IMR-90 (cell line): ENCODE results near the gene FAAP20. TPM values are rescaled to one million over a fixed set of nuclear protein-coding genes. Genes with fewer than 3 reads are reported as not detected.

Source experiments
- ATAC-seq: fragments of 200-7000 bp; cut with Tn5 transposase; 2 replicates; pipeline ENCODE4 v1.9.1; 2020; ENCODE audit warnings: low read depth, mild to moderate bottlenecking, moderate library complexity
- BruUV-seq: library from RNA; stranded (reverse); fragments of 400-500 nt; replicated peaks from 2 replicates; lab custom pipeline; 2021; lab: Mats Ljungman, UMichigan
- CTCF ChIA-PET: fragments of 300-600 bp; formaldehyde crosslinking; extraction: SDS; loops from one replicate; lab custom pipeline; 2021; ENCODE audit warnings: antibody characterized with exemption; lab: Yijun Ruan, JAX
- POLR2A ChIA-PET: fragments of 300-600 bp; sonication (Branson Sonifier 250); formaldehyde crosslinking; loops from one replicate; lab custom pipeline; 2022; ENCODE audit warnings: antibody characterized with exemption; ENCODE audit not compliant: unreplicated experiment; lab: Charles Lee
- DNase-seq: peaks from one replicate; pipeline ENCODE4 v3.0.0; 2013
- H2AFZ ChIP-seq: replicated peaks from 2 replicates; pipeline ENCODE3; 2013; ENCODE audit warnings: low read length, mild to moderate bottlenecking; ENCODE audit not compliant: poor library complexity
- H2AK5ac ChIP-seq: 2 replicates; pipeline ENCODE4 v1.6.1; 2013; ENCODE audit warnings: low read depth, low read length, inconsistent platforms
- H2AK9ac ChIP-seq: replicated peaks from 2 replicates; pipeline ENCODE3; 2013; ENCODE audit warnings: mild to moderate bottlenecking, low read depth, low read length, moderate library complexity; ENCODE audit not compliant: poor library complexity
- H2BK120ac ChIP-seq: 2 replicates; pipeline ENCODE4 v1.6.1; 2013; ENCODE audit warnings: low read depth, low read length, inconsistent platforms
- H2BK15ac ChIP-seq: 3 replicates; pipeline ENCODE4 v1.6.1; 2013; ENCODE audit warnings: low read depth, low read length, inconsistent platforms
- H2BK20ac ChIP-seq: 2 replicates; pipeline ENCODE4 v1.6.1; 2013; ENCODE audit warnings: low read depth, mild to moderate bottlenecking, inconsistent platforms, low read length, moderate library complexity
- H2BK5ac ChIP-seq: 2 replicates; pipeline ENCODE4 v1.6.1; 2013; ENCODE audit warnings: mild to moderate bottlenecking, low read depth, low read length, inconsistent platforms; ENCODE audit not compliant: poor library complexity, severe bottlenecking
- H3K14ac ChIP-seq: replicated peaks from 2 replicates; pipeline ENCODE4 v1.6.1; 2013; ENCODE audit warnings: low read depth, low read length, inconsistent platforms
- H3K18ac ChIP-seq: 2 replicates; pipeline ENCODE4 v1.6.1; 2013; ENCODE audit warnings: low read depth, low read length, control low read depth
- H3K23ac ChIP-seq: 2 replicates; pipeline ENCODE4 v1.6.1; 2013; ENCODE audit warnings: low read depth, low read length, inconsistent platforms
- H3K27ac ChIP-seq: 2 replicates; pipeline ENCODE4 v1.5.1; 2013; ENCODE audit warnings: mild to moderate bottlenecking, control low read depth, low read length; ENCODE audit not compliant: insufficient read depth
- H3K27me3 ChIP-seq: 2 replicates; pipeline ENCODE4 v1.6.1; 2013; ENCODE audit warnings: low read length; ENCODE audit not compliant: control insufficient read depth, insufficient read depth
- H3K36me3 ChIP-seq: 2 replicates; pipeline ENCODE4 v1.6.1; 2013; ENCODE audit warnings: low read length, mixed read lengths; ENCODE audit not compliant: control insufficient read depth, insufficient read depth
- H3K4ac ChIP-seq: 2 replicates; pipeline ENCODE4 v1.6.1; 2013; ENCODE audit warnings: low read depth, low read length, inconsistent platforms
- H3K4me1 ChIP-seq: 2 replicates; pipeline ENCODE4 v1.6.1; 2013; ENCODE audit warnings: low read length, mixed read lengths; ENCODE audit not compliant: control insufficient read depth, insufficient read depth
- H3K4me2 ChIP-seq: 2 replicates; pipeline ENCODE4 v1.6.1; 2013; ENCODE audit warnings: low read depth, mild to moderate bottlenecking, control low read depth, low read length, moderate library complexity
- H3K4me3 ChIP-seq: 2 replicates; pipeline ENCODE4 v1.5.1; 2013; ENCODE audit warnings: low read depth, mild to moderate bottlenecking, control low read depth, low read length, moderate library complexity; ENCODE audit not compliant: insufficient read depth
- H3K56ac ChIP-seq: 2 replicates; pipeline ENCODE4 v1.6.1; 2013; ENCODE audit warnings: low read length, inconsistent platforms; ENCODE audit not compliant: insufficient read depth; ENCODE audit errors: extremely low read depth
- H3K79me1 ChIP-seq, 2 experiments: 2 replicates each; pipeline ENCODE4 v1.6.1; 2013; ENCODE audit warnings: low read length in 2 of 2, inconsistent platforms in 1 of 2, low read depth in 1 of 2
- H3K9ac ChIP-seq: 2 replicates; pipeline ENCODE4 v1.6.1; 2013; ENCODE audit warnings: low read depth, low read length, control low read depth
- H3K9me1 ChIP-seq: 2 replicates; pipeline ENCODE4 v1.6.1; 2013; ENCODE audit warnings: low read length, inconsistent platforms; ENCODE audit not compliant: insufficient read depth
- H3K9me3 ChIP-seq: 2 replicates; pipeline ENCODE4 v1.6.1; 2013; ENCODE audit warnings: low read length; ENCODE audit not compliant: control insufficient read depth, insufficient read depth
- H4K20me1 ChIP-seq: 2 replicates; pipeline ENCODE4 v1.6.1; 2013; ENCODE audit warnings: low read length, inconsistent platforms; ENCODE audit not compliant: insufficient read depth
- H4K5ac ChIP-seq: 2 replicates; pipeline ENCODE4 v1.6.1; 2013; ENCODE audit warnings: mild to moderate bottlenecking, low read depth, low read length, control low read depth
- H4K8ac ChIP-seq, 2 experiments: 2 replicates each; pipeline ENCODE4 v1.6.1; 2013; ENCODE audit warnings: low read depth in 2 of 2, low read length in 2 of 2, control low read depth in 1 of 2, inconsistent platforms in 1 of 2
- H4K91ac ChIP-seq: 2 replicates; pipeline ENCODE4 v1.6.1; 2013; ENCODE audit warnings: low read depth, low read length, inconsistent platforms; ENCODE audit not compliant: insufficient read depth
- CEBPB ChIP-seq: IDR thresholded peaks from 2 replicates; pipeline ENCODE4 v1.6.1; 2012; ENCODE audit warnings: low read depth, low read length, improper control_type of control experiment
- CHD1 ChIP-seq: IDR thresholded peaks from 2 replicates; pipeline ENCODE4 v1.6.1; 2012; ENCODE audit warnings: low read depth, low read length, improper control_type of control experiment
- MAZ ChIP-seq: IDR thresholded peaks from 2 replicates; pipeline ENCODE4 v1.6.1; 2012; ENCODE audit warnings: low read depth, mild to moderate bottlenecking, low read length, improper control_type of control experiment, moderate library complexity, borderline replicate concordance
- MXI1 ChIP-seq: IDR thresholded peaks from 2 replicates; pipeline ENCODE4 v1.6.1; 2012; ENCODE audit warnings: low read depth, mild to moderate bottlenecking, low read length, moderate library complexity, borderline replicate concordance
- RCOR1 ChIP-seq: IDR thresholded peaks from 2 replicates; pipeline ENCODE4 v1.6.1; 2012; ENCODE audit warnings: mild to moderate bottlenecking, low read length, improper control_type of control experiment; ENCODE audit not compliant: insufficient replicate concordance
- SMC3 ChIP-seq: fragments of 150-350 bp; IDR thresholded peaks from 2 replicates; pipeline ENCODE4 v1.6.1; 2016; ENCODE audit warnings: low read depth, mild to moderate bottlenecking, antibody characterized with exemption, low read length, moderate library complexity
- WGBS, 2 experiments: methylation state at CpG; one replicate each; pipeline versions ENCODE4 v1.1.5 to v1.1.7; 2013; ENCODE audit warnings: missing lambda C conversion rate in 2 of 2; ENCODE audit not compliant: insufficient read length in 1 of 2; ENCODE audit errors: extremely low coverage in 2 of 2; 5-methylcytosine and 5-hydroxymethylcytosine counted together
- dilution Hi-C: fragments of 300-500 bp; cut with HindIII; formaldehyde crosslinking; loops from one replicate; pipeline ENCODE4 v1.14.3; 2018; ENCODE audit warnings: low sequenced_read_pairs; ENCODE audit not compliant: unreplicated experiment
- in situ Hi-C: fragments of 300-500 bp; cut with MboI; formaldehyde crosslinking; loops from 3 replicates; pipeline ENCODE4 v1.14.3; 2019; ENCODE audit warnings: low sequenced_read_pairs, inconsistent platforms, mixed read lengths
- intact Hi-C: fragments of 100-400 bp; cut with micrococcal nuclease; formaldehyde crosslinking; loops from 2 replicates; pipeline ENCODE4 v1.10.0; 2022
- polyA plus RNA-seq, 3 experiments: library from polyadenylated mRNA; depleted of rRNA; stranded (reverse); fragments of >200 nt; gene quantifications; 2 replicates each; pipeline ENCODE4 v1.2.3, GENCODE V29; 2012; ENCODE audit warnings: low replicate concordance in 1 of 3
- total RNA-seq: library from RNA; depleted of rRNA; stranded (reverse); fragments of >200 nt; gene quantifications from 2 replicates; pipeline ENCODE4 v1.2.3, GENCODE V29; 2012
- TF ChIP-seq, protein P1 (sequence below): conservative IDR thresholded peaks from 2 replicates; pipeline ENCODE4 v1.5.1; 2012; ENCODE audit warnings: mild to moderate bottlenecking, low read depth, low read length, improper control_type of control experiment

The FAAP20 gene
- total and polyA plus RNA-seq, 2 of the 4 experiments (the other 2 are of a cell fraction) = 6.5 to 31.5 TPM

DNA sequence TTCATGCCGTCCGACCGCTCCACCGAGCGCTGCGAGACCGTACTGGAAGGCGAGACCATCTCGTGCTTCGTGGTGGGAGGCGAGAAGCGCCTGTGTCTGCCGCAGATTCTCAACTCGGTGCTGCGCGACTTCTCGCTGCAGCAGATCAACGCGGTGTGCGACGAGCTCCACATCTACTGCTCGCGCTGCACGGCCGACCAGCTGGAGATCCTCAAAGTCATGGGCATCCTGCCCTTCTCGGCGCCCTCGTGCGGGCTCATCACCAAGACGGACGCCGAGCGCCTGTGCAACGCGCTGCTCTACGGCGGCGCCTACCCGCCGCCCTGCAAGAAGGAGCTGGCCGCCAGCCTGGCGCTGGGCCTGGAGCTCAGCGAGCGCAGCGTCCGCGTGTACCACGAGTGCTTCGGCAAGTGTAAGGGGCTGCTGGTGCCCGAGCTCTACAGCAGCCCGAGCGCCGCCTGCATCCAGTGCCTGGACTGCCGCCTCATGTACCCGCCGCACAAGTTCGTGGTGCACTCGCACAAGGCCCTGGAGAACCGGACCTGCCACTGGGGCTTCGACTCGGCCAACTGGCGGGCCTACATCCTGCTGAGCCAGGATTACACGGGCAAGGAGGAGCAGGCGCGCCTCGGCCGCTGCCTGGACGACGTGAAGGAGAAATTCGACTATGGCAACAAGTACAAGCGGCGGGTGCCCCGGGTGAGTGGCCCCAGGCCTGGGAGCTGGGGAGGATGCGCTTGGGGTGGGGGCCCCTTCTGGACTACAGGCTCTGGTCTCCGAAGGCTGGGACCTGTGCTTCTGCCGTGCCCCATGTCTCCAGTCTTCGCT, 34.7 kb upstream of the FAAP20 start:
- no peaks in the 10 kb centered on the region for H3K27me3 ChIP-seq
- no peaks in the 10 kb centered on the region for H3K9me3 ChIP-seq
- peak overlapping the region; percentile 74 for H3K9ac ChIP-seq
- WGBS, 2 experiments = 1% methylated on average over 52 of the region's 77 CpGs; no CpG with 5 or more reads in 1 of the 2 experiments
- BruUV-seq = no TSS peak
- peak overlapping the region; percentile 85 for H3K4me2 ChIP-seq
- H2AFZ ChIP-seq = no peak overlapping the region
- no peak overlapping the region for H3K18ac ChIP-seq
- peak overlapping the region; percentile 20; the same call in 1 of the 2 replicates for H3K56ac ChIP-seq
- ATAC-seq = no peak
- intact Hi-C loops (no loop called here), dilution Hi-C loops (no loop called here), in situ Hi-C loops (no loop called here)
- H2AK5ac ChIP-seq = peak overlapping the region; percentile 38; the same call in 1 of the 2 replicates
- H4K91ac ChIP-seq = no peak overlapping the region
- no peak overlapping the region for H2BK120ac ChIP-seq
- peak overlapping the region; percentile 50; the same call in 1 of the 2 replicates for H3K4ac ChIP-seq
- H2AK9ac ChIP-seq = peak overlapping the region; percentile 96
- peak overlapping the region; percentile 51 for H2BK5ac ChIP-seq
- no peak overlapping the region for H4K5ac ChIP-seq
- H3K14ac ChIP-seq = peak overlapping the region; percentile 81
- peak overlapping the region; percentile 97 for H3K4me3 ChIP-seq
- peaks cover 57% of the 10 kb centered on the region for H4K20me1 ChIP-seq
- peak overlapping the region; percentile 90 for H3K23ac ChIP-seq
- DNase-seq = peak; percentile 69
- H3K9me1 ChIP-seq = peaks cover 6% of the 10 kb centered on the region; the same call in 1 of the 2 replicates
- peaks cover 5 to 21% of the 10 kb centered on the region in 2 experiments for H3K79me1 ChIP-seq
- POLR2A ChIA-PET = interaction anchor here (0.6 to 1.2 kb wide), 2 partner anchors 20 to 313 kb away, joined by 3 read pairs; no protein-coding TSS in a partner anchor
- CTCF ChIA-PET = interaction anchor here (1.0 to 2.0 kb wide), 2 partner anchors 34 to 152 kb away, joined by 4 to 7 read pairs; partner anchors contain the start of gene FAAP20
- peak overlapping the region; percentile 61 for H3K27ac ChIP-seq
- H2BK15ac ChIP-seq = no peak overlapping the region
- peaks cover 4% of the 10 kb centered on the region; the same call in 1 of the 2 replicates for H3K36me3 ChIP-seq
- H2BK20ac ChIP-seq = no peak overlapping the region
- H4K8ac ChIP-seq = no peak overlapping the region
- peaks cover 23% of the 10 kb centered on the region for H3K4me1 ChIP-seq
- TF ChIP-seq CHD1 = 0 out of 2 replicates have a peak, but pooled peaks have one; percentile 4
- TF ChIP-seq, protein P1, sequence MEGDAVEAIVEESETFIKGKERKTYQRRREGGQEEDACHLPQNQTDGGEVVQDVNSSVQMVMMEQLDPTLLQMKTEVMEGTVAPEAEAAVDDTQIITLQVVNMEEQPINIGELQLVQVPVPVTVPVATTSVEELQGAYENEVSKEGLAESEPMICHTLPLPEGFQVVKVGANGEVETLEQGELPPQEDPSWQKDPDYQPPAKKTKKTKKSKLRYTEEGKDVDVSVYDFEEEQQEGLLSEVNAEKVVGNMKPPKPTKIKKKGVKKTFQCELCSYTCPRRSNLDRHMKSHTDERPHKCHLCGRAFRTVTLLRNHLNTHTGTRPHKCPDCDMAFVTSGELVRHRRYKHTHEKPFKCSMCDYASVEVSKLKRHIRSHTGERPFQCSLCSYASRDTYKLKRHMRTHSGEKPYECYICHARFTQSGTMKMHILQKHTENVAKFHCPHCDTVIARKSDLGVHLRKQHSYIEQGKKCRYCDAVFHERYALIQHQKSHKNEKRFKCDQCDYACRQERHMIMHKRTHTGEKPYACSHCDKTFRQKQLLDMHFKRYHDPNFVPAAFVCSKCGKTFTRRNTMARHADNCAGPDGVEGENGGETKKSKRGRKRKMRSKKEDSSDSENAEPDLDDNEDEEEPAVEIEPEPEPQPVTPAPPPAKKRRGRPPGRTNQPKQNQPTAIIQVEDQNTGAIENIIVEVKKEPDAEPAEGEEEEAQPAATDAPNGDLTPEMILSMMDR = 0 out of 2 replicates have a peak, but pooled peaks have one; percentile 4
- no peak for TF ChIP-seq MAZ
- TF ChIP-seq SMC3 = 0 out of 2 replicates have a peak, but pooled peaks have one; percentile 3
- no peak for TF ChIP-seq RCOR1
- TF ChIP-seq CEBPB = no peak
- peak; percentile 68; the same call in 1 of the 2 replicates for TF ChIP-seq MXI1
